Adipocyte (in vitro differentiated cells): ENCODE measurements around the gene PCP2.
A peak's percentile ranks its signal among the peaks of the same experiment; 100 is the strongest.

Source experiments
- DNase-seq: peaks from one replicate; pipeline ENCODE4 v3.0.0-alpha.2; 2015; ENCODE audit warnings: low read depth
- H3K27me3 ChIP-seq: replicated peaks from 2 replicates; pipeline ENCODE4 v1.7.0; 2013; ENCODE audit warnings: mild to moderate bottlenecking, low read length, moderate library complexity; ENCODE audit not compliant: control insufficient read depth, insufficient read depth
- H3K36me3 ChIP-seq: 2 replicates; pipeline ENCODE4 v1.7.0; 2013; ENCODE audit warnings: low read length, mild to moderate bottlenecking, moderate library complexity; ENCODE audit not compliant: control insufficient read depth, insufficient read depth, severe bottlenecking
- H3K4me1 ChIP-seq: 2 replicates; pipeline ENCODE4 v1.7.0; 2013; ENCODE audit warnings: mild to moderate bottlenecking, low read length, moderate library complexity; ENCODE audit not compliant: control insufficient read depth, insufficient read depth
- H3K4me3 ChIP-seq: 2 replicates; pipeline ENCODE4 v1.7.0; 2013; ENCODE audit warnings: mild to moderate bottlenecking, low read length, moderate library complexity
- H3K9ac ChIP-seq: 2 replicates; pipeline ENCODE4 v1.7.0; 2013; ENCODE audit warnings: mild to moderate bottlenecking, low read length, moderate library complexity
- H3K9me3 ChIP-seq: 2 replicates; pipeline ENCODE4 v1.7.0; 2013; ENCODE audit warnings: mild to moderate bottlenecking, low read length, moderate library complexity; ENCODE audit not compliant: control insufficient read depth

Gene PCP2

GRCh38 chr19:7623725-7624603 lies 9.6 kb downstream of the PCP2 start:
- no peaks in the 10 kb centered on the region for H3K27me3 ChIP-seq
- H3K9me3 ChIP-seq = no peaks in the 10 kb centered on the region
- no peak overlapping the region for H3K9ac ChIP-seq
- H3K4me3 ChIP-seq = no peak overlapping the region
- H3K36me3 ChIP-seq = peaks cover 48% of the 10 kb centered on the region
- no peak for DNase-seq
- peaks cover 12% of the 10 kb centered on the region for H3K4me1 ChIP-seq

- no peak for DNase-seq
- Histone ChIP-seq H3K4me1 (peaks cover 6% of the 10 kb centered on the region), H3K4me3 (no peak overlapping the region), H3K9ac (no peak overlapping the region), H3K9me3 (no peaks in the 10 kb centered on the region), H3K27me3 (no peaks in the 10 kb centered on the region), H3K36me3 (peaks cover 48% of the 10 kb centered on the region)
Measured at GRCh38 chr19:7622933-7623685, 10.4 kb downstream of the PCP2 start.

- Histone ChIP-seq H3K27me3 (no peaks in the 10 kb centered on the region), H3K9me3 (no peaks in the 10 kb centered on the region), H3K36me3 (peaks cover 45% of the 10 kb centered on the region), H3K4me1 (peaks cover 3% of the 10 kb centered on the region), H3K4me3 (no peak overlapping the region), H3K9ac (no peak overlapping the region)
- no peak for DNase-seq
Measured at GRCh38 chr19:7620442-7621412, 12.8 kb downstream of the PCP2 start.

GRCh38 chr19:7619671-7620441 lies 13.7 kb downstream of the PCP2 start:
- Histone ChIP-seq H3K27me3 (no peaks in the 10 kb centered on the region), H3K4me1 (peaks cover 3% of the 10 kb centered on the region), H3K36me3 (peaks cover 37% of the 10 kb centered on the region), H3K9ac (no peak overlapping the region), H3K4me3 (no peak overlapping the region), H3K9me3 (no peaks in the 10 kb centered on the region)
- no peak for DNase-seq

GRCh38 chr19:7618771-7619510 lies 14.6 kb downstream of the PCP2 start:
- Histone ChIP-seq H3K4me1 (peaks cover 3% of the 10 kb centered on the region), H3K9ac (no peak overlapping the region), H3K27me3 (no peaks in the 10 kb centered on the region), H3K4me3 (no peak overlapping the region), H3K9me3 (no peaks in the 10 kb centered on the region), H3K36me3 (peaks cover 37% of the 10 kb centered on the region)
- no peak for DNase-seq

- peak; percentile 11 for DNase-seq
- Histone ChIP-seq H3K4me3 (no peak overlapping the region), H3K9me3 (no peaks in the 10 kb centered on the region), H3K27me3 (no peaks in the 10 kb centered on the region), H3K36me3 (peaks cover 33% of the 10 kb centered on the region), H3K4me1 (peaks cover 3% of the 10 kb centered on the region), H3K9ac (no peak overlapping the region)
Measured at GRCh38 chr19:7618348-7618747, 15.2 kb downstream of the PCP2 start.

GRCh38 chr19:7617735-7618134 lies 15.8 kb downstream of the PCP2 start:
- no peak overlapping the region for H3K4me3 ChIP-seq
- no peaks in the 10 kb centered on the region for H3K27me3 ChIP-seq
- H3K4me1 ChIP-seq = peaks cover 3% of the 10 kb centered on the region
- peaks cover 27% of the 10 kb centered on the region for H3K36me3 ChIP-seq
- DNase-seq = no peak
- H3K9ac ChIP-seq = no peak overlapping the region
- no peaks in the 10 kb centered on the region for H3K9me3 ChIP-seq

GRCh38 chr19:7617172-7617571 lies 16.3 kb downstream of the PCP2 start:
- no peak overlapping the region for H3K4me3 ChIP-seq
- H3K36me3 ChIP-seq = peaks cover 22% of the 10 kb centered on the region
- no peaks in the 10 kb centered on the region for H3K9me3 ChIP-seq
- H3K9ac ChIP-seq = no peak overlapping the region
- no peaks in the 10 kb centered on the region for H3K27me3 ChIP-seq
- peaks cover 3% of the 10 kb centered on the region for H3K4me1 ChIP-seq
- DNase-seq = no peak

- Histone ChIP-seq H3K36me3 (peaks cover 6% of the 10 kb centered on the region), H3K4me3 (no peak overlapping the region), H3K27me3 (no peaks in the 10 kb centered on the region), H3K9ac (no peak overlapping the region), H3K9me3 (no peaks in the 10 kb centered on the region), H3K4me1 (peaks cover 3% of the 10 kb centered on the region)
- DNase-seq = no peak
Measured at GRCh38 chr19:7614859-7615741, 18.4 kb downstream of the PCP2 start.
